K562 (cell line): ENCODE results near the gene IREB2. TPM values are rescaled to one million over a fixed set of nuclear protein-coding genes. Genes with fewer than 3 reads are reported as not detected.

Experiments used
- ATAC-seq: fragments of 200-7000 bp; cut with Tn5 transposase; 3 replicates; pipeline ENCODE4 v1.9.1; 2020; ENCODE audit warnings: moderate library complexity
- BruUV-seq: library from RNA; stranded (reverse); fragments of 400-500 nt; replicated peaks from 2 replicates; lab custom pipeline; 2021; lab: Mats Ljungman, UMichigan
- CTCF ChIA-PET: fragments of 300-600 bp; formaldehyde crosslinking; extraction: SDS; loops from one replicate; lab custom pipeline; 2021; ENCODE audit warnings: low intra/inter-chr PET ratio; lab: Yijun Ruan, JAX
- POLR2A ChIA-PET: fragments of 300-600, 350-650 bp; sonication (Branson Sonifier 250); formaldehyde crosslinking; extraction: SDS; loops from one replicate; lab custom pipeline; 2021; ENCODE audit warnings: antibody characterized with exemption, inconsistent platforms; lab: Yijun Ruan, JAX
- DNase-seq, 4 experiments: peaks; one replicate each; pipeline versions ENCODE4 v3.0.0 to v3.0.0-alpha.2; 2011 to 2018; ENCODE audit warnings: low spot score in 3 of 4, mixed read lengths in 3 of 4; ENCODE audit errors: extremely low read depth in 1 of 4
- FAIRE-seq: peaks from 2 replicates; lab custom pipeline; 2011; peaks lifted over from hg19 to GRCh38; lab: Jason Lieb, UNC
- H2AFZ ChIP-seq: 2 replicates; pipeline ENCODE4 v1.6.0; 2011; ENCODE audit warnings: low read depth, low read length, control low read depth, inconsistent platforms
- H3K27ac ChIP-seq: fragments of 200-600 bp; 3 replicates; pipeline ENCODE4 v1.8.0; 2011; ENCODE audit warnings: low read depth, mild to moderate bottlenecking, control low read depth, inconsistent platforms, low read length, moderate library complexity, mixed read lengths; ENCODE audit errors: extremely low read depth
- H3K27me3 ChIP-seq, 2 experiments: fragments of 300-600 bp in 1 of 2; 2 replicates in 1 of 2; 3 replicates in 1 of 2; pipeline versions ENCODE4 v1.6.0 to v1.8.0; 2011; ENCODE audit warnings: inconsistent platforms in 2 of 2, low read length in 2 of 2, mild to moderate bottlenecking in 1 of 2, mixed read lengths in 1 of 2, moderate library complexity in 1 of 2; ENCODE audit not compliant: control insufficient read depth in 2 of 2, insufficient read depth in 2 of 2
- H3K36me3 ChIP-seq: fragments of 300-600 bp; 3 replicates; pipeline ENCODE4 v1.8.0; 2011; ENCODE audit warnings: mild to moderate bottlenecking, low read length, inconsistent platforms; ENCODE audit not compliant: control insufficient read depth, insufficient read depth
- H3K4me1 ChIP-seq, 2 experiments: fragments of 200-600 bp in 1 of 2; replicated peaks in 1 of 2; 2 replicates in 1 of 2; 3 replicates in 1 of 2; pipeline versions ENCODE4 v1.5.1 to v1.8.0; 2011; ENCODE audit warnings: inconsistent platforms in 2 of 2, low read length in 2 of 2, mild to moderate bottlenecking in 1 of 2, mixed read lengths in 1 of 2, moderate library complexity in 1 of 2; ENCODE audit not compliant: control insufficient read depth in 2 of 2, insufficient read depth in 2 of 2
- H3K4me2 ChIP-seq: 2 replicates; pipeline ENCODE4 v1.6.1; 2011; ENCODE audit warnings: low read length, control low read depth, inconsistent platforms, mixed read lengths; ENCODE audit not compliant: insufficient read depth
- H3K4me3 ChIP-seq: fragments of 200-600 bp; sonication (generic), shearing (Covaris generic); 2 replicates; pipeline ENCODE4 v1.5.1; 2016; ENCODE audit warnings: control low read depth, inconsistent platforms
- H3K79me2 ChIP-seq: fragments of 200-600 bp; 3 replicates; pipeline ENCODE4 v1.8.0; 2011; ENCODE audit warnings: low read length, inconsistent platforms; ENCODE audit not compliant: control insufficient read depth, insufficient read depth
- H3K9ac ChIP-seq, 2 experiments: 2 replicates each; pipeline versions ENCODE4 v1.6.0 to v1.6.1; 2011; ENCODE audit warnings: low read depth in 2 of 2, low read length in 2 of 2, control low read depth in 1 of 2, inconsistent platforms in 1 of 2, mild to moderate bottlenecking in 1 of 2, mixed read lengths in 1 of 2; ENCODE audit not compliant: insufficient read depth in 1 of 2
- H3K9me1 ChIP-seq: one replicate; pipeline ENCODE4 v1.6.0; 2011; ENCODE audit warnings: inconsistent platforms, mild to moderate bottlenecking, low read length, moderate library complexity; ENCODE audit not compliant: control insufficient read depth, insufficient read depth
- H3K9me3 ChIP-seq: replicated peaks from 2 replicates; pipeline ENCODE4 v1.5.1; 2011; ENCODE audit warnings: low read depth, low read length, inconsistent platforms; ENCODE audit not compliant: control insufficient read depth, insufficient read depth
- H4K20me1 ChIP-seq: replicated peaks from 2 replicates; pipeline ENCODE4 v1.6.1; 2011; ENCODE audit warnings: low read length, inconsistent platforms, mixed read lengths; ENCODE audit not compliant: control insufficient read depth, insufficient read depth
- ETV5 ChIP-seq: sonication (generic); formaldehyde crosslinking; IDR thresholded peaks from 2 replicates; pipeline ENCODE4 v1.4.0; 2020; ENCODE audit warnings: low read depth, mild to moderate bottlenecking, missing genetic modification reagents
- MYNN ChIP-seq, 2 experiments: sonication (generic); formaldehyde crosslinking in 1 of 2; IDR thresholded peaks; 2 replicates each; pipeline versions ENCODE4 v1.5.0 to v1.6.1; 2016 to 2020; ENCODE audit warnings: antibody characterized with exemption in 1 of 2, missing genetic modification reagents in 1 of 2
- RFX1 ChIP-seq: fragments of 450-650 bp; IDR thresholded peaks from 2 replicates; pipeline ENCODE4 v1.6.1; 2016; ENCODE audit warnings: mild to moderate bottlenecking, moderate library complexity
- ZNF584 ChIP-seq: fragments of 200-800 bp; sonication (Bioruptor generic); IDR thresholded peaks from 2 replicates; pipeline ENCODE4 v1.6.1; 2016; ENCODE audit warnings: low read depth, mild to moderate bottlenecking, missing genetic modification characterization, missing compliant biosample characterization
- WGBS: fragments of 100-300 bp; shearing (Covaris generic); methylation state at CpG from one replicate; pipeline ENCODE4 v1.1.6; 2016; ENCODE audit warnings: low coverage, mixed read lengths; ENCODE audit not compliant: insufficient coverage; ENCODE audit errors: missing lambda C conversion rate; 5-methylcytosine and 5-hydroxymethylcytosine counted together
- in situ Hi-C: fragments of 300-500 bp; cut with MboI; formaldehyde crosslinking; loops from 4 replicates; pipeline ENCODE4 v1.15.0; 2018; ENCODE audit warnings: inconsistent platforms, mixed read lengths
- intact Hi-C: fragments of 100-400 bp; cut with micrococcal nuclease; formaldehyde crosslinking; loops from 2 replicates; pipeline ENCODE4 v1.14.2; 2022
- polyA plus RNA-seq, 8 experiments: library from polyadenylated mRNA; depleted of rRNA in 4 of 8; stranded (reverse) in 5 of 8; unstranded in 3 of 8; fragments of >200 nt; fragmentation: Nextera tagmentation in 2 of 8; fragmentation: Illumina TruSeq in 1 of 8; extraction: Ambion mirVana in 2 of 8; extraction: Trizol in 1 of 8; gene quantifications; 2 replicates each; pipeline versions ENCODE4 v1.2.1 to v1.2.3, GENCODE V29; 2011 to 2014; ENCODE audit warnings: inconsistent platforms in 1 of 8, missing spikeins in 1 of 8
- total RNA-seq, 7 experiments: library from RNA; depleted of rRNA in 6 of 7; stranded (reverse); fragments of >200 nt in 6 of 7; fragmentation: Illumina TruSeq in 2 of 7; extraction: Trizol in 2 of 7; gene quantifications; 2 replicates each; pipeline versions ENCODE4 v1.2.1 to v1.2.3, GENCODE V29; 2011 to 2021; ENCODE audit warnings: low replicate concordance in 1 of 7
- TF ChIP-seq, protein P1 (sequence below), 2 experiments: fragments of 450-650 bp; conservative IDR thresholded peaks; 2 replicates each; pipeline ENCODE4 v1.6.1; 2017; ENCODE audit warnings: mild to moderate bottlenecking in 2 of 2, moderate library complexity in 2 of 2

The IREB2 gene
- total and polyA plus RNA-seq, 9 of the 15 experiments (the other 6 are each of a cell fraction or from before 2014, with no cell fraction given) = 16.8 to 61.7 (median 34.0) TPM

GRCh38 chr15:78391781-78392180 lies 46.2 kb upstream of the IREB2 start:
- H3K4me1 ChIP-seq = no peaks in the 10 kb centered on the region
- WGBS = 3% methylated on average over 3 of the region's 3 CpGs
- H3K27me3 ChIP-seq = peaks cover 24 to 62% of the 10 kb centered on the region in 2 experiments
- H3K9me3 ChIP-seq = no peaks in the 10 kb centered on the region
- no peaks in the 10 kb centered on the region for H3K36me3 ChIP-seq
- in situ Hi-C loops = no loop called here
- H3K9me1 ChIP-seq = no peaks in the 10 kb centered on the region
- TF ChIP-seq ETV5 (no peak), ZNF584 (CRISPR knock-in tag) (no peak)
- no peak overlapping the region for H2AFZ ChIP-seq
- no peak overlapping the region for H3K27ac ChIP-seq
- no peaks in the 10 kb centered on the region for H3K79me2 ChIP-seq
- intact Hi-C loops = no loop called here
- H3K9ac ChIP-seq = no peak overlapping the region
- ATAC-seq (no peak), FAIRE-seq (no peak), DNase-seq (no peak)
- POLR2A ChIA-PET = no interaction called here
- H3K4me3 ChIP-seq = no peak overlapping the region
- CTCF ChIA-PET = no interaction called here
- no peak overlapping the region for H3K4me2 ChIP-seq
- H4K20me1 ChIP-seq = no peaks in the 10 kb centered on the region; the same call in 1 of the 2 replicates
- BruUV-seq = no TSS peak

DNA sequence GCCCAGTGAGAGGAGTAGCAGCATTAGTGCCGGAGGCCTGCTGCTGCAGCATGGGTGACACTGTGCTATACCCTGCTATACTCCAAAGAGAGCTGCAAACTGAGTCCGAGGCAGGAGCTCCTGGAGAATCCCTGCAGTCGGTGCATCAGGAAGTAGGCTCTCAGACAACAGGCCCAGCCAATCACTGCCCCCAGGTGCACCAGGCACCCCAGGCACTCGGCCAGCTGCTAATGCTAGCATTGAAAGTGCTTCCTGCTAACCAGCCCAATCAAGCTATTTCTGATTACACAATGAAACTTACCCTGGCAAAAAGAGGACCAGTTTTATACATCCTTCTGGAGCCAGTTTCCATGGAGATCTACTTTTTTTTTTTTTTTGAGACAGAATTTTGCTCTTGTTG lies 45.6 kb upstream of the IREB2 start:
- FAIRE-seq (peak; percentile 15), DNase-seq (no peak)
- no peaks in the 10 kb centered on the region for H3K36me3 ChIP-seq
- peaks cover 25 to 61% of the 10 kb centered on the region in 2 experiments for H3K27me3 ChIP-seq
- H3K9me1 ChIP-seq = no peaks in the 10 kb centered on the region
- POLR2A ChIA-PET = interaction anchor here (1.0 to 1.1 kb wide), 2 partner anchors 17 to 23 kb away, joined by 3 read pairs; no protein-coding TSS in a partner anchor
- H4K20me1 ChIP-seq = no peaks in the 10 kb centered on the region; the same call in 1 of the 2 replicates
- H3K4me2 ChIP-seq = no peak overlapping the region
- no peak overlapping the region for H3K27ac ChIP-seq
- no peaks in the 10 kb centered on the region for H3K9me3 ChIP-seq
- H3K4me1 ChIP-seq = no peaks in the 10 kb centered on the region
- no peak for TF ChIP-seq MYNN (IDR thresholded peaks at IDR 0.05)
- TF ChIP-seq MYNN (CRISPR knock-in tag; IDR thresholded peaks at IDR 0.05) = no peak
- TF ChIP-seq RFX1 = peak; percentile 15; the same call in 1 of the 2 replicates
- TF ChIP-seq, protein P1, sequence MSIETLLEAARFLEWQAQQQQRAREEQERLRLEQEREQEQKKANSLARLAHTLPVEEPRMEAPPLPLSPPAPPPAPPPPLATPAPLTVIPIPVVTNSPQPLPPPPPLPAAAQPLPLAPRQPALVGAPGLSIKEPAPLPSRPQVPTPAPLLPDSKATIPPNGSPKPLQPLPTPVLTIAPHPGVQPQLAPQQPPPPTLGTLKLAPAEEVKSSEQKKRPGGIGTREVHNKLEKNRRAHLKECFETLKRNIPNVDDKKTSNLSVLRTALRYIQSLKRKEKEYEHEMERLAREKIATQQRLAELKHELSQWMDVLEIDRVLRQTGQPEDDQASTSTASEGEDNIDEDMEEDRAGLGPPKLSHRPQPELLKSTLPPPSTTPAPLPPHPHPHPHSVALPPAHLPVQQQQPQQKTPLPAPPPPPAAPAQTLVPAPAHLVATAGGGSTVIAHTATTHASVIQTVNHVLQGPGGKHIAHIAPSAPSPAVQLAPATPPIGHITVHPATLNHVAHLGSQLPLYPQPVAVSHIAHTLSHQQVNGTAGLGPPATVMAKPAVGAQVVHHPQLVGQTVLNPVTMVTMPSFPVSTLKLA (conservative IDR thresholded peaks at IDR 0.05) = no peak
- TF ChIP-seq, all 486 proteins: peak for 1
- Histone ChIP-seq H3K79me2 (no peaks in the 10 kb centered on the region), H3K4me3 (no peak overlapping the region), H3K9ac (no peak overlapping the region), H2AFZ (no peak overlapping the region)
- no TSS peak for BruUV-seq
- intact Hi-C loops = no loop called here
- 2% methylated on average over 4 of the region's 4 CpGs for WGBS
- in situ Hi-C loops = no loop called here
- CTCF ChIA-PET = no interaction called here
- ATAC-seq = no peak
